Measurements from ENCODE around the gene VWA5A.

VWA5A gene

GRCh38 chr11:124080327-124081001, 34.8 kb upstream of the VWA5A start:
- Histone ChIP-seq H3K36me3 (ENCODE audit: insufficient read depth, insufficient read length, low read length) (no peaks in the 10 kb centered on the region), H3K9ac (ENCODE audit: insufficient read length, low read depth) (no peak overlapping the region), H3K9me3 (ENCODE audit: insufficient read depth, low read length) (no peaks in the 10 kb centered on the region), H3K27me3 (ENCODE audit: insufficient read depth, insufficient read length) (no peaks in the 10 kb centered on the region), H3K4me3 (ENCODE audit: insufficient read length, low read depth) (no peak overlapping the region), H3K4me1 (ENCODE audit: insufficient read depth, insufficient read length) (peaks cover 2% of the 10 kb centered on the region)
- DNase-seq (ENCODE audit: low read depth, low spot score), result no peak
- TF ChIP-seq YY1 (IDR thresholded peaks at IDR 0.05; ENCODE audit: insufficient read depth, insufficient read length) (no peak), SUZ12 (IDR thresholded peaks at IDR 0.05; ENCODE audit: extremely low read depth, insufficient read depth, insufficient read length) (no peak), ZNF274 (IDR thresholded peaks at IDR 0.05; ENCODE audit: low read depth, low read length) (no peak)

DNA sequence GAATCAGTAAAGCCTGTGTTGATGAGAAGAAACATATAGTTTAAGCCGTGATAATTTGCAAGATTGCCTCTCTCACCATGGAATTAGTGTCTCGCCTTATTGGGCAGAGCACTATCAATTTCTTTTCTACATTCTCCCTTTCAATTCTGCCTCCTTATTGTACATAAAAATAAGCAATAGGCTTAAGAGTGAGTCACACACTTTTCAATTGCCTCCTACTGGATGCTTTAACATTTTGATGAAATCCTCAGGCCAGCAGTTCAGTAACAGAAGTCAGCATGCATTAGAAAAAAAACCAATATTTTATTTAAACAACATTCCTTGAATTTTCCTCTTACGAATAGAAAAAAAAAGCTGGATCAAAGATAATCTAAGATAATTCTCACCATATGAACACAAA, 33.8 kb upstream of the VWA5A start:
- no peaks in the 10 kb centered on the region for H3K9me3 ChIP-seq (ENCODE audit: insufficient read depth, low read length)
- no peaks in the 10 kb centered on the region for H3K36me3 ChIP-seq (ENCODE audit: insufficient read depth, insufficient read length, low read length)
- H3K4me1 ChIP-seq (ENCODE audit: insufficient read depth, insufficient read length), result peaks cover 2% of the 10 kb centered on the region
- H3K27me3 ChIP-seq (ENCODE audit: insufficient read depth, insufficient read length), result no peaks in the 10 kb centered on the region
- no peak for DNase-seq (ENCODE audit: low read depth, low spot score)
- H3K4me3 ChIP-seq (ENCODE audit: insufficient read length, low read depth), result no peak overlapping the region
- no peak overlapping the region for H3K9ac ChIP-seq (ENCODE audit: insufficient read length, low read depth)
- TF ChIP-seq SUZ12 (IDR thresholded peaks at IDR 0.05; ENCODE audit: extremely low read depth, insufficient read depth, insufficient read length), result no peak
- no peak for TF ChIP-seq ZNF274 (IDR thresholded peaks at IDR 0.05; ENCODE audit: low read depth, low read length)
- TF ChIP-seq YY1 (IDR thresholded peaks at IDR 0.05; ENCODE audit: insufficient read depth, insufficient read length), result no peak

DNA sequence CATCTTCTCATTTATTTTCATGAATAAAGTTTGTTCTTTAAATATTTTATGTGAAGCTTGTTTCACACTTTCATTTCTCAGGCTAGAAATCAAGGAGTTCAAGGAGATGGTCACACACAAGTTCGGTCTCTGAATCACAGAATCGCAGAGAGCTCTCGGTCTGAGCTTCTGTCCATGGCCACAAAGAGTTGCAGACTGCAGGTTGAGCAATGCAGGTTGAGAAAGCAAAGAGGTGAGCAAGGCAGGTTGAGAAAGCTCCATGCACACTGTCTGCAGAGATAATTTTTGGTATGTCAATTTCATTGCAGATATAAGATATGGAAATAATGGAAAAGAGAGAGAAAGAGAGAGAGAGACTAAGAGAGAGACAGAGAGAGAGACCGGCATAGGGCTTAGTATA, 32.9 kb upstream of the VWA5A start:
- no peak for TF ChIP-seq SUZ12 (IDR thresholded peaks at IDR 0.05; ENCODE audit: extremely low read depth, insufficient read depth, insufficient read length)
- TF ChIP-seq ZNF274 (IDR thresholded peaks at IDR 0.05; ENCODE audit: low read depth, low read length), result no peak
- no peak for TF ChIP-seq YY1 (IDR thresholded peaks at IDR 0.05; ENCODE audit: insufficient read depth, insufficient read length)
- H3K4me1 ChIP-seq (ENCODE audit: insufficient read depth, insufficient read length), result peaks cover 2% of the 10 kb centered on the region
- no peaks in the 10 kb centered on the region for H3K36me3 ChIP-seq (ENCODE audit: insufficient read depth, insufficient read length, low read length)
- H3K9me3 ChIP-seq (ENCODE audit: insufficient read depth, low read length), result no peaks in the 10 kb centered on the region
- H3K4me3 ChIP-seq (ENCODE audit: insufficient read length, low read depth), result no peak overlapping the region
- H3K27me3 ChIP-seq (ENCODE audit: insufficient read depth, insufficient read length), result no peaks in the 10 kb centered on the region
- no peak for DNase-seq (ENCODE audit: low read depth, low spot score)
- no peak overlapping the region for H3K9ac ChIP-seq (ENCODE audit: insufficient read length, low read depth)

- H3K9me3 ChIP-seq (ENCODE audit: insufficient read depth, low read length), result no peaks in the 10 kb centered on the region
- H3K27me3 ChIP-seq (ENCODE audit: insufficient read depth, insufficient read length), result no peaks in the 10 kb centered on the region
- no peak for TF ChIP-seq ZNF274 (IDR thresholded peaks at IDR 0.05; ENCODE audit: low read depth, low read length)
- TF ChIP-seq SUZ12 (IDR thresholded peaks at IDR 0.05; ENCODE audit: extremely low read depth, insufficient read depth, insufficient read length), result no peak
- no peak for TF ChIP-seq YY1 (IDR thresholded peaks at IDR 0.05; ENCODE audit: insufficient read depth, insufficient read length)
- peaks cover 2% of the 10 kb centered on the region for H3K4me1 ChIP-seq (ENCODE audit: insufficient read depth, insufficient read length)
- no peak overlapping the region for H3K4me3 ChIP-seq (ENCODE audit: insufficient read length, low read depth)
- no peak overlapping the region for H3K9ac ChIP-seq (ENCODE audit: insufficient read length, low read depth)
- DNase-seq (ENCODE audit: low read depth, low spot score), result no peak
- H3K36me3 ChIP-seq (ENCODE audit: insufficient read depth, insufficient read length, low read length), result no peaks in the 10 kb centered on the region
Measured at GRCh38 chr11:124085583-124085982, 29.7 kb upstream of the VWA5A start.

DNA sequence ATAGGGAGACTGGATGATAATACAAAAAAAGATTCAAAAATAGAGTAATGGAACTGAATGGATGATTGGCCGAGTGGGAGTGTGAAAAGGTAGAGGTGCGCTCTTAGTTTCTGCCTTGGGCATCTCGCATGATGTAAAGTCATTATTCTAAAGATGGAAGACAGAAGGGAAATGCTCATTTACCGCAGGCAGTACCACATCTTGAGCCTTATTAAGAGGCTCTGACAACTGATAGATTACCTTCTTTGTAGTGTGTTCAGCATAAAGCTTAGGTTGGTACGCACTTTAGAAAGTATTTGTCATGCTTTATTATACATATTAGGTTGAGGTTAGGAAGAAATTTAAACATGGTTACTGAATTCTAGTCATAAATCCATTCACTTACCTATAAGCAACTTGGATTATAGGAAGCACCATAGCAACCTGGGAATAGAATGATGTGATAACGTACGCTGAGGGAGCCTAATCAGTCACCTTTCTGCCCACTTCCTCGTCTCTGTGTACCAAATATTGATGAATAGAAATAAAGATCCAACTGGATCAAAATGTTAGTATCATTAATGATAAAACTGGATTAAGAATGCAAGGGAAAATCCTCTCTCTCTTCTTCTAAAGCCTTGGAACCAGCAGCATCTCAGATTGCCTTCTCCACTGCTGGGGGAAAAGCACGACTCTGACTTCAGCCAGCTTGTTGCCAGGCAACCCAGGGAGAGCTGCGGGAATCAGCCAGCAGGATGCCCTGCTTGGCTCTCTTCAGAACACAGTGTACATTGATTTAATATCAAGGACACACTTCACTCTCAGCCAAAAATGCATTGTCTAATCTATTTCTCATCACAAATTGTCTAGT, 29.0 kb upstream of the VWA5A start:
- TF ChIP-seq SUZ12 (IDR thresholded peaks at IDR 0.05; ENCODE audit: extremely low read depth, insufficient read depth, insufficient read length), result no peak
- no peak for TF ChIP-seq YY1 (IDR thresholded peaks at IDR 0.05; ENCODE audit: insufficient read depth, insufficient read length)
- TF ChIP-seq ZNF274 (IDR thresholded peaks at IDR 0.05; ENCODE audit: low read depth, low read length), result no peak
- Histone ChIP-seq H3K4me1 (ENCODE audit: insufficient read depth, insufficient read length) (peaks cover 2% of the 10 kb centered on the region), H3K36me3 (ENCODE audit: insufficient read depth, insufficient read length, low read length) (no peaks in the 10 kb centered on the region), H3K4me3 (ENCODE audit: insufficient read length, low read depth) (no peak overlapping the region), H3K27me3 (ENCODE audit: insufficient read depth, insufficient read length) (no peaks in the 10 kb centered on the region), H3K9ac (ENCODE audit: insufficient read length, low read depth) (no peak overlapping the region), H3K9me3 (ENCODE audit: insufficient read depth, low read length) (no peaks in the 10 kb centered on the region)
- no peak for DNase-seq (ENCODE audit: low read depth, low spot score)

DNA sequence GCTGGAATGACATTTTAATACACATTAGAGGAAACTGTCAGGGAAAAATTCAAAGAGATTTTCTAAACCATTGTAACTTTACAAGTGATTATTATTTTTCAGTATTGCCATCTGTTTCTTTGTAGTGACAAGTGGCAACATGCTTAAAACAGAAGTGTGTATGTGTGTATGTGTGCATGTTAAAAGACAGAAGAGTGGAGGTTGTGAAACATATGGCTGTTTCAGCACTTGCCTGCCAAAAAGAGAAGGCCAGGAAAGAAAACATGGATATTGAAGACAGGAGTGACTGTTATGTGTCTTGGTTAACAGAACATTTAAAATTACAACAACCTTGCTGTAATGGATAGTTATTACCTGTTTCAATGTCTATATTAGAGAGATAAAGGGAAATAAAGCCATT, 24.3 kb upstream of the VWA5A start:
- H3K9ac ChIP-seq (ENCODE audit: insufficient read length, low read depth), result no peak overlapping the region
- H3K4me3 ChIP-seq (ENCODE audit: insufficient read length, low read depth), result no peak overlapping the region
- no peak for TF ChIP-seq ZNF274 (IDR thresholded peaks at IDR 0.05; ENCODE audit: low read depth, low read length)
- TF ChIP-seq SUZ12 (IDR thresholded peaks at IDR 0.05; ENCODE audit: extremely low read depth, insufficient read depth, insufficient read length), result no peak
- TF ChIP-seq YY1 (IDR thresholded peaks at IDR 0.05; ENCODE audit: insufficient read depth, insufficient read length), result no peak
- H3K36me3 ChIP-seq (ENCODE audit: insufficient read depth, insufficient read length, low read length), result no peaks in the 10 kb centered on the region
- no peaks in the 10 kb centered on the region for H3K9me3 ChIP-seq (ENCODE audit: insufficient read depth, low read length)
- H3K27me3 ChIP-seq (ENCODE audit: insufficient read depth, insufficient read length), result no peaks in the 10 kb centered on the region
- H3K4me1 ChIP-seq (ENCODE audit: insufficient read depth, insufficient read length), result no peaks in the 10 kb centered on the region
- no peak for DNase-seq (ENCODE audit: low read depth, low spot score)

GRCh38 chr11:124093330-124093729, 21.9 kb upstream of the VWA5A start:
- no peak overlapping the region for H3K9ac ChIP-seq (ENCODE audit: insufficient read length, low read depth)
- no peak overlapping the region for H3K4me3 ChIP-seq (ENCODE audit: insufficient read length, low read depth)
- no peaks in the 10 kb centered on the region for H3K27me3 ChIP-seq (ENCODE audit: insufficient read depth, insufficient read length)
- no peak for TF ChIP-seq YY1 (IDR thresholded peaks at IDR 0.05; ENCODE audit: insufficient read depth, insufficient read length)
- TF ChIP-seq ZNF274 (IDR thresholded peaks at IDR 0.05; ENCODE audit: low read depth, low read length), result no peak
- TF ChIP-seq SUZ12 (IDR thresholded peaks at IDR 0.05; ENCODE audit: extremely low read depth, insufficient read depth, insufficient read length), result no peak
- no peak for DNase-seq (ENCODE audit: low read depth, low spot score)
- no peaks in the 10 kb centered on the region for H3K9me3 ChIP-seq (ENCODE audit: insufficient read depth, low read length)
- H3K36me3 ChIP-seq (ENCODE audit: insufficient read depth, insufficient read length, low read length), result no peaks in the 10 kb centered on the region
- H3K4me1 ChIP-seq (ENCODE audit: insufficient read depth, insufficient read length), result no peaks in the 10 kb centered on the region
